Measurements from ENCODE around the gene LRCH4.

The LRCH4 gene

DNA sequence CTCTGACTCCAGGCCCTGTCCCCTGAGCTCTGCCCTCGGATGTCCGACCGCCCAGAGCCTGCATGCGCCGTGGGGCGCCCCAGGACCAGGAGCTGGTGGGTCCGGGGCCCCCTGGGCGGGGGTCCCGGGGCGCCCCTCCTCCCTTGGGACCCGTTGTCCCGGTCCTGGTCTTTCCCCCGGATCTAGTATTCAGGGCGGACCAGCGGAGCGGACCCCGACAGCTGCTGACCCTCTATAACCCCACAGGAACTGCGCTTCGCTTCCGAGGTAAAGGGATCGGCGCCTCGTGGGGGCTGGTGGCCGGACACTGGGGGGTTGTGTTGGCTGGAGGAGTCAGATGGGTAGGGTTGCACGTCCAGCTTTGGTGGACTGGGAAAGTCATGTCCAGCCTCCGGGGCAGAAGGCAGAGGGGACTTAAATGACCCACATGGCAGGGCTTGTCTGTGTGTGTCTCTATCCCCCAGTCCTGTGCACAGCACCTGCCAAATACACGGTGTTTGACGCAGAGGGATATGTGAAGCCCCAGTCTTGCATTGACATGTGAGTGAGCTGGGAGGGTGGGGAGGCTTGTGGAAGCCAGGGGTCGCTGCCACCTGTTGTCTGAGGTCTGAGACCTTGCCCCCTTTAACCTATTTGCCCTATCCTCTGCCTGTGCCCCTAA lies 26.9 kb upstream of the LRCH4 start:
- DNase-seq (ENCODE audit: extremely low read depth, low read depth) = no peak
- TF ChIP-seq, protein P1, sequence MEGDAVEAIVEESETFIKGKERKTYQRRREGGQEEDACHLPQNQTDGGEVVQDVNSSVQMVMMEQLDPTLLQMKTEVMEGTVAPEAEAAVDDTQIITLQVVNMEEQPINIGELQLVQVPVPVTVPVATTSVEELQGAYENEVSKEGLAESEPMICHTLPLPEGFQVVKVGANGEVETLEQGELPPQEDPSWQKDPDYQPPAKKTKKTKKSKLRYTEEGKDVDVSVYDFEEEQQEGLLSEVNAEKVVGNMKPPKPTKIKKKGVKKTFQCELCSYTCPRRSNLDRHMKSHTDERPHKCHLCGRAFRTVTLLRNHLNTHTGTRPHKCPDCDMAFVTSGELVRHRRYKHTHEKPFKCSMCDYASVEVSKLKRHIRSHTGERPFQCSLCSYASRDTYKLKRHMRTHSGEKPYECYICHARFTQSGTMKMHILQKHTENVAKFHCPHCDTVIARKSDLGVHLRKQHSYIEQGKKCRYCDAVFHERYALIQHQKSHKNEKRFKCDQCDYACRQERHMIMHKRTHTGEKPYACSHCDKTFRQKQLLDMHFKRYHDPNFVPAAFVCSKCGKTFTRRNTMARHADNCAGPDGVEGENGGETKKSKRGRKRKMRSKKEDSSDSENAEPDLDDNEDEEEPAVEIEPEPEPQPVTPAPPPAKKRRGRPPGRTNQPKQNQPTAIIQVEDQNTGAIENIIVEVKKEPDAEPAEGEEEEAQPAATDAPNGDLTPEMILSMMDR (IDR thresholded peaks at IDR 0.05; ENCODE audit: low read depth, low read length) = no peak; the same call in none of the 2 replicates

DNA sequence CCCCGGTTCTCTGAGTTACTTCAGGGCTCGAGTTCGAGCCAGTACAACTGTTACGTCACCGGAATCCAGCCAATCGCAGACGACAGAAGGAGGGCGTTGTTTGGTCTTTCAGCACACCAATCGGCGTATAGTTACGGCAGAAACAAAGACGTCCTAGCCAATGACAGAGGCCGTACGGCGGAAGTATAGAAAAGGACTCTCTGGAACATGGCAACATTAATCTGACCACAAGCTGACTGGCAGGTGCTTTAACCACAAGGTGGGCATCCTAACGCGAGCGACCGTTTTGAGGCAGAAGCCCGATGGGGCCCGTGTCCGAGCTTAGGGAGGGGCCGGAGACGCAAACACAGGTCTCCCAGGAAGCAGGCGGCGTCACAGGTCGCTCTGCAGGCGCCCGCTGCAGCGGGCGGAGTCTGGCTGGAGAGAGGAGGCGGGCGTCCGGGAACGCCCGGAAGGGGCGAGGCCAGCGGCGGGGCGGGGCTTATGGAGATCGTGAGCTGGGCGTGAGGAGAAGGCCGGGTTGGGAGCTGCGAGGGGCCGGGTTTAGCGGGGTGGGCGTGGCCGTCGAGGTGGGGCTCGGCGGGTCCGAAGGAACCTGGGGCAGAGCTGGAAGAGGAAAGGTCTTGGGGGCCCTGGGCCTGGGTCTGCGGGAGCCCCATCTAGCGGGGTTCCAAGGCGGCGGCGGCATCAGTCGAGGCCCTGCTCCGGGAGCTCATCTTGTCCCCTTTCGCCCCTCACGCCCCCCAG lies 26.2 kb upstream of the LRCH4 start, which contains the start of gene MOSPD3:
Gene MOSPD3, plus strand, starts transcription at position 558 of the 747 bp plus-strand sequence. CDS start 252 bp downstream, outside the sequence.
- peak; percentile 97 for DNase-seq (ENCODE audit: extremely low read depth, low read depth)

DNA sequence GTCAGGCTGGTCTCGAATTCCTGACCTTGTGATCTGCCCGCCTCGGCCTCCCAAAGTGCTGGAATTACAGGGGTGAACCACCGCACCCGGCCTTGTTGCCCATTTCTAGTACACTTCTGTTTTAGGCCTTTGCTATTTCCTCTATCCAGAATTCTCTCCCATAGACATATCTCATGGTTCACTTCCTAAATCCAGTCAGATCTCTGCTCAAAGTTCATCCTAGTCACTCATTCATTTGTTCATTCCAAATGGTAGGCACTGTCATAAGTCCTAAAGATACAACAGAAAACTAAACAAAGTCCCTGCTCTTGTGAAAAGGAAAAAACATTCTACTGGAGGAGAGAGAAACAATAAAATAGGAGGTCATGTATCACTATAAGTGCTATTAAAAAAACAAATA lies 24.0 kb upstream of the LRCH4 start:
- TF ChIP-seq, protein P1 (IDR thresholded peaks at IDR 0.05; ENCODE audit: low read depth, low read length) = no peak
- DNase-seq (ENCODE audit: extremely low read depth, low read depth) = no peak

More for the DNA sequence above, 26.2 kb upstream of the LRCH4 start, which contains the start of gene MOSPD3:
- TF ChIP-seq, protein P1 (IDR thresholded peaks at IDR 0.05; ENCODE audit: low read depth, low read length) = no peak

DNA sequence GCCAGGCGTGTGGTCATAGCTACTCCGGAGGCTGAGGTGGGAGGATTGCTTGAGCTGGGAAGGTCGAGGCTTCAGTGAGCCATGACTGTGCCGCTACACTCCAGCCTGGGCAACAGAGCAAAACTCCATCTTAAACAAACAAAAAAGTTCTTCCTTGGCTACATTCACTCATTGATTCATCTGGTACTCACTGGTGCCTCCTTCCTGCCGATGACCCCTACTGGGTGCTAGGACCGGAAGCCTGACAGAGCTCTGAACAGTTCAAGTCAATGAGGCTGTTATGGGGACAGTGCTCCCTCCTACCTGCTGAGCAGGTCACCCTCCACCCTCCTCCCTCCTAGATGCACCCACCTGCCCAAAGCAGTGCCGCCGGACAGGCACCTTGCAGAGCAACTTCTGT lies 21.2 kb upstream of the LRCH4 start:
- TF ChIP-seq, protein P1 (IDR thresholded peaks at IDR 0.05; ENCODE audit: low read depth, low read length) = no peak
- no peak for DNase-seq (ENCODE audit: extremely low read depth, low read depth)

DNA sequence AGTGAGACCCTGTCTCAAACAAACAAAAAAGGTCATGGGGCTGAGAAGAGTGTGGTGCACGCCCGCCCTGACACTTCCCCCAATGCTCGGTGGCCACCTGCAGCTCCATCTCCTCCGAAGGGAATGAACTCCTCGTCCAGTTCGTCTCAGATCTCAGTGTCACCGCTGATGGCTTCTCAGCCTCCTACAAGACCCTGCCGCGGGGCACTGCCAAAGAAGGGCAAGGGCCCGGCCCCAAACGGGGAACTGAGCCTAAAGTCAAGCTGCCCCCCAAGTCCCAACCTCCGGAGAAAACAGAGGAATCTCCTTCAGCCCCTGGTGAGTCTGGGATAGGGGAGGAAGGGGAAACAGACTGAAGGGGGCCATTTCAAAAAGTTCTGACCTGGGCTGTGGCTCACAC lies 20.4 kb upstream of the LRCH4 start:
- no peak for DNase-seq (ENCODE audit: extremely low read depth, low read depth)
- TF ChIP-seq, protein P1 (IDR thresholded peaks at IDR 0.05; ENCODE audit: low read depth, low read length) = no peak

DNA sequence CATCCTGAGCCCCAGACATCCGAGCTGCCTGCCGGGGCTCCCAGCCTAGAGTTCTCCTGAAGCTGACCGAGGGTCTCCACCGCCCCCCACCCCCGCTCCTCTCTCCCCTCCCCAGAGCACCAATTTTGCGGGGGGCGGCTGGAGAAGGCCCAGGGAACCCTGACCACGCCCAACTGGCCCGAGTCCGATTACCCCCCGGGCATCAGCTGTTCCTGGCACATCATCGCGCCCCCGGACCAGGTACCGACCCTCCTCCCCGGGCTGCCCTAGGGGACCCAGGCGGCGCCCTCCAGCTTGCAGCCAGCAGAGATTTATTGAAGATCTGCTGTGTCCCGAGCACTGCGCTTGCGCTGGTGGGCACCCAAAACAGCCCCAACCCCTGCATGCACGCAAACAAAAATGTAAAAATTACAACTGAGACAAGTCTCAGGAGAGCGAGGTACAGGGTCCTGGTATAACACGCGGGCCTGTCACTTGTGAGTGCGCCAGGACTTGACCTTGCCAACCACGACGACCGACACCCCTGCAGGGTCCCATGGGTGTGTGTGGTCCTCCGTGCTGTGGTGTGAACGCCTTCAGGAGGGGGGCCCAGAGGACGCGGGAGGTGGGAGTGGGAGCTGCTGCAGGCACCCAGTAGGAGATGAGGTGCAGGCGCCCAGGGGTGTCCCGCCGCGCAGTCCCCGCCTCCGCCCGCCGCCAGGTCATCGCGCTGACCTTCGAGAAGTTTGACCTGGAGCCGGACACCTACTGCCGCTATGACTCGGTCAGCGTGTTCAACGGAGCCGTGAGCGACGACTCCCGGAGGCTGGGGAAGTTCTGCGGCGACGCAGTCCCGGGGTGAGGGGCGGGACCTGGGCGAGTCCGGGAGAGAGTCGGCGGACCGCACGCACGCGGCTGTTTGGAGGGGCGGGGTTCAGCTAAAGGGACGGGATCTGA lies 19.3 kb upstream of the LRCH4 start:
- DNase-seq (ENCODE audit: extremely low read depth, low read depth) = no peak

More for the DNA sequence above, 19.3 kb upstream of the LRCH4 start:
- TF ChIP-seq, protein P1 (IDR thresholded peaks at IDR 0.05; ENCODE audit: low read depth, low read length) = no peak

All from AG09319 (cell line).